GM23248 (cell line): Measurements from ENCODE around the gene ZBTB20. TPM values are rescaled to one million over a fixed set of nuclear protein-coding genes. Genes with fewer than 3 reads are reported as not detected.
A peak's percentile ranks its signal among the peaks of the same experiment; 100 is the strongest.

ENCODE experiments used
- DNase-seq: peaks from one replicate; pipeline ENCODE4 v3.0.0-alpha.2; 2015
- H2AFZ ChIP-seq: fragments of 200-600 bp; sonication (generic); 2 replicates; pipeline ENCODE4 v1.6.1; 2016; ENCODE audit warnings: antibody characterized with exemption
- H3F3A ChIP-seq: fragments of 200-600 bp; sonication (generic); 2 replicates; pipeline ENCODE4 v1.6.1; 2016; ENCODE audit warnings: mild to moderate bottlenecking, antibody characterized with exemption, mixed run types; ENCODE audit not compliant: insufficient read depth
- H3K27ac ChIP-seq: fragments of 200-600 bp; sonication (generic); 2 replicates; pipeline ENCODE4 v1.5.1; 2016; ENCODE audit warnings: mild to moderate bottlenecking
- H3K27me3 ChIP-seq: fragments of 200-600 bp; sonication (generic); replicated peaks from 2 replicates; pipeline ENCODE4 v1.6.1; 2016; ENCODE audit warnings: mild to moderate bottlenecking; ENCODE audit not compliant: insufficient read depth
- H3K36me3 ChIP-seq: fragments of 200-600 bp; sonication (generic); 2 replicates; pipeline ENCODE4 v1.6.1; 2016; ENCODE audit warnings: low read depth, mild to moderate bottlenecking
- H3K4me1 ChIP-seq: fragments of 200-600 bp; sonication (generic); 2 replicates; pipeline ENCODE4 v1.6.1; 2016; ENCODE audit warnings: mild to moderate bottlenecking; ENCODE audit not compliant: insufficient read depth
- H3K4me2 ChIP-seq: fragments of 200-600 bp; sonication (generic); one replicate; pipeline ENCODE4 v1.6.1; 2016; ENCODE audit warnings: mild to moderate bottlenecking; ENCODE audit not compliant: unreplicated experiment
- H3K4me3 ChIP-seq: fragments of 200-600 bp; sonication (generic); 2 replicates; pipeline ENCODE4 v1.5.1; 2016; ENCODE audit warnings: mild to moderate bottlenecking
- H3K79me2 ChIP-seq: fragments of 200-600 bp; sonication (generic); 2 replicates; pipeline ENCODE4 v1.6.1; 2016; ENCODE audit warnings: mild to moderate bottlenecking; ENCODE audit not compliant: insufficient read depth
- H3K9ac ChIP-seq: fragments of 200-600 bp; sonication (generic); 2 replicates; pipeline ENCODE4 v1.6.1; 2016; ENCODE audit warnings: mild to moderate bottlenecking
- H3K9me2 ChIP-seq: fragments of 200-600 bp; sonication (generic); 2 replicates; pipeline ENCODE4 v1.6.1; 2016; ENCODE audit warnings: mixed run types, mild to moderate bottlenecking, moderate library complexity; ENCODE audit not compliant: insufficient read depth
- H3K9me3 ChIP-seq: fragments of 200-600 bp; sonication (generic); one replicate; pipeline ENCODE4 v1.6.1; 2017; ENCODE audit warnings: low read depth
- H4K20me1 ChIP-seq: fragments of 200-600 bp; sonication (generic); 2 replicates; pipeline ENCODE4 v1.6.0; 2016; ENCODE audit not compliant: insufficient read depth
- EZH2 ChIP-seq: fragments of 200-600 bp; sonication (generic); IDR thresholded peaks from 2 replicates; pipeline ENCODE4 v1.6.1; 2018; ENCODE audit warnings: antibody characterized with exemption, mild to moderate bottlenecking; ENCODE audit not compliant: insufficient read depth, poor library complexity, severe bottlenecking
- EZH2phosphoT487 ChIP-seq: fragments of 200-600 bp; sonication (generic); IDR thresholded peaks from 2 replicates; pipeline ENCODE4 v1.6.1; 2018; ENCODE audit warnings: antibody characterized with exemption, moderate library complexity, mild to moderate bottlenecking, low read depth; ENCODE audit not compliant: insufficient read depth
- WGBS, 2 experiments: methylation state at CpG; one replicate each; pipeline ENCODE4 v1.1.6; 2015 to 2017; ENCODE audit warnings: low lambda C conversion rate in 2 of 2, low coverage in 1 of 2; ENCODE audit errors: missing lambda C conversion rate in 2 of 2; 5-methylcytosine and 5-hydroxymethylcytosine counted together
- in situ Hi-C: fragments of 300-500 bp; cut with MboI; formaldehyde crosslinking; loops from 2 replicates; pipeline ENCODE4 v1.15.0; 2020
- polyA plus RNA-seq: library from polyadenylated mRNA; unstranded; fragments of >200 nt; fragmentation: Nextera tagmentation; extraction: Ambion mirVana; gene quantifications from 2 replicates; pipeline ENCODE4 v1.2.1, GENCODE V29; 2016
- total RNA-seq: library from RNA; depleted of rRNA; stranded (reverse); fragments of >200 nt; shearing (Covaris generic); gene quantifications from 2 replicates; pipeline ENCODE4 v1.2.3, GENCODE V29; 2014

Gene ZBTB20
- total and polyA plus RNA-seq, 2 experiments from 2014 or later: 9.2 to 12.2 TPM

GRCh38 chr3:114383875-114384557 is 763.1 kb downstream of the ZBTB20 start:
- H3F3A ChIP-seq: peaks cover 39% of the 10 kb centered on the region
- WGBS, 2 experiments: 1 to 3% methylated on average over 12 of the region's 12 CpGs
- TF ChIP-seq EZH2: no peak
- TF ChIP-seq EZH2phosphoT487: no peak

GRCh38 chr3:114380233-114380651 is 766.8 kb downstream of the ZBTB20 start:
- H3K27ac ChIP-seq: peak overlapping the region; percentile 92
- no peaks in the 10 kb centered on the region for H3K79me2 ChIP-seq
- WGBS, 2 experiments: 5 to 6% methylated on average over 4 of the region's 4 CpGs
- peaks cover 54% of the 10 kb centered on the region for H3F3A ChIP-seq
- H3K4me2 ChIP-seq: peak overlapping the region; percentile 67
- TF ChIP-seq EZH2 (no peak), EZH2phosphoT487 (no peak)
- H3K9me3 ChIP-seq: no peaks in the 10 kb centered on the region
- peak overlapping the region; percentile 67 for H2AFZ ChIP-seq
- peak; percentile 91 for DNase-seq
- H3K4me3 ChIP-seq: no peak overlapping the region
- no peaks in the 10 kb centered on the region for H3K9me2 ChIP-seq
- H3K4me1 ChIP-seq: peaks cover 62% of the 10 kb centered on the region
- H3K27me3 ChIP-seq: no peaks in the 10 kb centered on the region
- H3K36me3 ChIP-seq: no peaks in the 10 kb centered on the region
- in situ Hi-C loops: no loop called here
- H3K9ac ChIP-seq: peak overlapping the region; percentile 64
- no peaks in the 10 kb centered on the region for H4K20me1 ChIP-seq

More at GRCh38 chr3:114383875-114384557, 763.1 kb downstream of the ZBTB20 start:
- Histone ChIP-seq H3K27ac (peak overlapping the region; percentile 91), H3K4me1 (peaks cover 39% of the 10 kb centered on the region), H3K4me2 (peak overlapping the region; percentile 94), H3K36me3 (no peaks in the 10 kb centered on the region), H3K9me3 (no peaks in the 10 kb centered on the region), H3K9ac (peak overlapping the region; percentile 90), H3K27me3 (no peaks in the 10 kb centered on the region), H2AFZ (peak overlapping the region; percentile 94), H4K20me1 (no peaks in the 10 kb centered on the region), H3K79me2 (no peaks in the 10 kb centered on the region), H3K4me3 (peak overlapping the region; percentile 80), H3K9me2 (no peaks in the 10 kb centered on the region)
- in situ Hi-C loops: no loop called here
- DNase-seq: peak; percentile 93

DNA sequence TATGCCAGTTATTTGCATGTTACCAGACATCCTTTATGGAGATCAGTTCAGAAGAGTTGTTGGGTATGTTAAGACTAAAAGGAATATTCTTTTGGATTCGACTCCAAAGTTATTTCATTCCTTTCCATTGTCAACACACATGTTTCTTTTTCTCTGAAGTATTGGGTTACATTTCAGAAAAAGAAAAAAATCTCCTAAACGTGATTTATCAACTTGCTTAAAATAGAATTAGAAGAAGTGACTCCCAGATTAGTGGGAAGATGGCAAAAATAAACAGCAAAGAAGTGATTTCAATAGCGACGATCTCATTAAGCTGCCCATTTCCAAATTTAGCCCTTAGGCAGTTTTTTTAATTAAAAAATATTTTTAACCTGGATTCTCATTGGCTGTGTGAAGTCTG is 767.8 kb downstream of the ZBTB20 start:
- Histone ChIP-seq H3K9me2 (no peaks in the 10 kb centered on the region), H3K9ac (peak overlapping the region; percentile 64), H3K4me3 (no peak overlapping the region), H3K36me3 (no peaks in the 10 kb centered on the region), H3K79me2 (no peaks in the 10 kb centered on the region), H3K4me2 (peak overlapping the region; percentile 67), H4K20me1 (no peaks in the 10 kb centered on the region), H2AFZ (peak overlapping the region; percentile 67; the same call in 1 of the 2 replicates), H3K9me3 (no peaks in the 10 kb centered on the region), H3K4me1 (peaks cover 55% of the 10 kb centered on the region), H3K27ac (peak overlapping the region; percentile 92), H3K27me3 (no peaks in the 10 kb centered on the region), H3F3A (peaks cover 45% of the 10 kb centered on the region)
- no peak for DNase-seq
- WGBS, 2 experiments: 12 to 14% methylated on average over 4 of the region's 4 CpGs
- in situ Hi-C loops: no loop called here
- TF ChIP-seq EZH2phosphoT487 (no peak), EZH2 (no peak)

DNA sequence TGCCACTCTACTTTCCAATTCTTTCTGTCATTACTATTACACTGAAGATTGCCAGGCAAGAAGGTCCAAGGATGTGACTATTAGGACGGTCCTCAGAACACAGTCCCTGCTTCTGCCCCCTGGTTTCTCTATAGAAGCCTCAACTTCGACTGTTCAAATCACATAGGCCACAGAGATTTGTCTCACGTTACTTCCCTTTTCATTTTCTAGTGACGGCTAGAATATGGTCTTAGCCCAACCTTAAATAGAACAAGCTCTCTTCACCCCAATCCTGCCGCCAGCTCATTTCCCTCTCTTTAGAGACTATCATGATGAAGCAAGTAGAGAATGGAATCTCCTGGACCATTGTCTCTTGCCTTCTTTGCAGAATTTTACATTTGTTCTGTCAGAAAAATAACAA is 768.3 kb downstream of the ZBTB20 start:
- H3K9me2 ChIP-seq: no peaks in the 10 kb centered on the region
- no peaks in the 10 kb centered on the region for H3K79me2 ChIP-seq
- TF ChIP-seq EZH2phosphoT487: no peak
- TF ChIP-seq EZH2: no peak
- peaks cover 41% of the 10 kb centered on the region for H3F3A ChIP-seq
- H4K20me1 ChIP-seq: no peaks in the 10 kb centered on the region
- no peak overlapping the region for H3K9ac ChIP-seq
- H3K36me3 ChIP-seq: no peaks in the 10 kb centered on the region
- 53 to 54% methylated on average over 5 of the region's 5 CpGs for WGBS, 2 experiments
- no peaks in the 10 kb centered on the region for H3K27me3 ChIP-seq
- peak overlapping the region; percentile 67 for H3K4me2 ChIP-seq
- no peak overlapping the region for H2AFZ ChIP-seq
- peak overlapping the region; percentile 92 for H3K27ac ChIP-seq
- no peaks in the 10 kb centered on the region for H3K9me3 ChIP-seq
- H3K4me3 ChIP-seq: no peak overlapping the region
- in situ Hi-C loops: no loop called here
- no peak for DNase-seq
- peaks cover 51% of the 10 kb centered on the region for H3K4me1 ChIP-seq
